ENCODE results near the gene KCNAB1.
"Not testable (repeated sequence)": the region's sequence is repeated elsewhere in the genome, so short reads cannot be mapped to it uniquely, and the experiment has no call there.

DNA sequence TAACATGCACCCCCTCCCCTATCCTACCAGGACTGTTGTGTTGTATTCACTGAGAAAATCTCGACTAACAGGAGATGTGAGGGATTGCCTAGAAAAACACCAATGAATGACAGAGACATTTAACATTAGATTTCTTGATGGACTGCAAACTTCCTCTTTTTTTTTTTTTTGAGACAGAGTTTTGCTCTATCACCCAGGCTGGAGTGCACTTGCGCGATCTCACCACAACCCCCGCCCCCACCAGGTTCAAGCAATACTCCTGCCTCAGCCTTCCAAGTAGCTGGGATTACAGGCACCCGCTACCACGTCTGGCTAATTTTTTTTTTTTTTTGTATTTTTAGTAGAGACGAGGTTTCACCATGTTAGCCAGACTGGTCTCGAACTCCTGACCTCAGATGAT is 17.0 kb downstream of the KCNAB1 start:
- TF ChIP-seq, protein P1, sequence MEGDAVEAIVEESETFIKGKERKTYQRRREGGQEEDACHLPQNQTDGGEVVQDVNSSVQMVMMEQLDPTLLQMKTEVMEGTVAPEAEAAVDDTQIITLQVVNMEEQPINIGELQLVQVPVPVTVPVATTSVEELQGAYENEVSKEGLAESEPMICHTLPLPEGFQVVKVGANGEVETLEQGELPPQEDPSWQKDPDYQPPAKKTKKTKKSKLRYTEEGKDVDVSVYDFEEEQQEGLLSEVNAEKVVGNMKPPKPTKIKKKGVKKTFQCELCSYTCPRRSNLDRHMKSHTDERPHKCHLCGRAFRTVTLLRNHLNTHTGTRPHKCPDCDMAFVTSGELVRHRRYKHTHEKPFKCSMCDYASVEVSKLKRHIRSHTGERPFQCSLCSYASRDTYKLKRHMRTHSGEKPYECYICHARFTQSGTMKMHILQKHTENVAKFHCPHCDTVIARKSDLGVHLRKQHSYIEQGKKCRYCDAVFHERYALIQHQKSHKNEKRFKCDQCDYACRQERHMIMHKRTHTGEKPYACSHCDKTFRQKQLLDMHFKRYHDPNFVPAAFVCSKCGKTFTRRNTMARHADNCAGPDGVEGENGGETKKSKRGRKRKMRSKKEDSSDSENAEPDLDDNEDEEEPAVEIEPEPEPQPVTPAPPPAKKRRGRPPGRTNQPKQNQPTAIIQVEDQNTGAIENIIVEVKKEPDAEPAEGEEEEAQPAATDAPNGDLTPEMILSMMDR (conservative IDR thresholded peaks at IDR 0.05; ENCODE audit: low read depth, low read length): not testable (repeated sequence)
- TF ChIP-seq EZH2phosphoT487 (IDR thresholded peaks at IDR 0.05; ENCODE audit: borderline replicate concordance, low read length): not testable (repeated sequence)

All from PC-3 (cell line).